IMR-90 (cell line): ENCODE results near the gene AQP9. TPM values are rescaled to one million over a fixed set of nuclear protein-coding genes. Genes with fewer than 3 reads are reported as not detected.

Source experiments
- ATAC-seq: fragments of 200-7000 bp; cut with Tn5 transposase; 2 replicates; pipeline ENCODE4 v1.9.1; 2020; ENCODE audit warnings: low read depth, mild to moderate bottlenecking, moderate library complexity
- BruUV-seq: library from RNA; stranded (reverse); fragments of 400-500 nt; replicated peaks from 2 replicates; lab custom pipeline; 2021; lab: Mats Ljungman, UMichigan
- CTCF ChIA-PET: fragments of 300-600 bp; formaldehyde crosslinking; extraction: SDS; loops from one replicate; lab custom pipeline; 2021; ENCODE audit warnings: antibody characterized with exemption; lab: Yijun Ruan, JAX
- POLR2A ChIA-PET: fragments of 300-600 bp; sonication (Branson Sonifier 250); formaldehyde crosslinking; loops from one replicate; lab custom pipeline; 2022; ENCODE audit warnings: antibody characterized with exemption; ENCODE audit not compliant: unreplicated experiment; lab: Charles Lee
- DNase-seq: peaks from one replicate; pipeline ENCODE4 v3.0.0; 2013
- H2AFZ ChIP-seq: replicated peaks from 2 replicates; pipeline ENCODE3; 2013; ENCODE audit warnings: low read length, mild to moderate bottlenecking; ENCODE audit not compliant: poor library complexity
- H2AK5ac ChIP-seq: 2 replicates; pipeline ENCODE4 v1.6.1; 2013; ENCODE audit warnings: low read depth, low read length, inconsistent platforms
- H2AK9ac ChIP-seq: replicated peaks from 2 replicates; pipeline ENCODE3; 2013; ENCODE audit warnings: mild to moderate bottlenecking, low read depth, low read length, moderate library complexity; ENCODE audit not compliant: poor library complexity
- H2BK120ac ChIP-seq: 2 replicates; pipeline ENCODE4 v1.6.1; 2013; ENCODE audit warnings: low read depth, low read length, inconsistent platforms
- H2BK15ac ChIP-seq: 3 replicates; pipeline ENCODE4 v1.6.1; 2013; ENCODE audit warnings: low read depth, low read length, inconsistent platforms
- H2BK20ac ChIP-seq: 2 replicates; pipeline ENCODE4 v1.6.1; 2013; ENCODE audit warnings: low read depth, mild to moderate bottlenecking, inconsistent platforms, low read length, moderate library complexity
- H2BK5ac ChIP-seq: 2 replicates; pipeline ENCODE4 v1.6.1; 2013; ENCODE audit warnings: mild to moderate bottlenecking, low read depth, low read length, inconsistent platforms; ENCODE audit not compliant: poor library complexity, severe bottlenecking
- H3K14ac ChIP-seq: replicated peaks from 2 replicates; pipeline ENCODE4 v1.6.1; 2013; ENCODE audit warnings: low read depth, low read length, inconsistent platforms
- H3K18ac ChIP-seq: 2 replicates; pipeline ENCODE4 v1.6.1; 2013; ENCODE audit warnings: low read depth, low read length, control low read depth
- H3K23ac ChIP-seq: 2 replicates; pipeline ENCODE4 v1.6.1; 2013; ENCODE audit warnings: low read depth, low read length, inconsistent platforms
- H3K27ac ChIP-seq: 2 replicates; pipeline ENCODE4 v1.5.1; 2013; ENCODE audit warnings: mild to moderate bottlenecking, control low read depth, low read length; ENCODE audit not compliant: insufficient read depth
- H3K27me3 ChIP-seq: 2 replicates; pipeline ENCODE4 v1.6.1; 2013; ENCODE audit warnings: low read length; ENCODE audit not compliant: control insufficient read depth, insufficient read depth
- H3K36me3 ChIP-seq: 2 replicates; pipeline ENCODE4 v1.6.1; 2013; ENCODE audit warnings: low read length, mixed read lengths; ENCODE audit not compliant: control insufficient read depth, insufficient read depth
- H3K4ac ChIP-seq: 2 replicates; pipeline ENCODE4 v1.6.1; 2013; ENCODE audit warnings: low read depth, low read length, inconsistent platforms
- H3K4me1 ChIP-seq: 2 replicates; pipeline ENCODE4 v1.6.1; 2013; ENCODE audit warnings: low read length, mixed read lengths; ENCODE audit not compliant: control insufficient read depth, insufficient read depth
- H3K4me2 ChIP-seq: 2 replicates; pipeline ENCODE4 v1.6.1; 2013; ENCODE audit warnings: low read depth, mild to moderate bottlenecking, control low read depth, low read length, moderate library complexity
- H3K4me3 ChIP-seq: 2 replicates; pipeline ENCODE4 v1.5.1; 2013; ENCODE audit warnings: low read depth, mild to moderate bottlenecking, control low read depth, low read length, moderate library complexity; ENCODE audit not compliant: insufficient read depth
- H3K56ac ChIP-seq: 2 replicates; pipeline ENCODE4 v1.6.1; 2013; ENCODE audit warnings: low read length, inconsistent platforms; ENCODE audit not compliant: insufficient read depth; ENCODE audit errors: extremely low read depth
- H3K79me1 ChIP-seq, 2 experiments: 2 replicates each; pipeline ENCODE4 v1.6.1; 2013; ENCODE audit warnings: low read length in 2 of 2, inconsistent platforms in 1 of 2, low read depth in 1 of 2
- H3K9ac ChIP-seq: 2 replicates; pipeline ENCODE4 v1.6.1; 2013; ENCODE audit warnings: low read depth, low read length, control low read depth
- H3K9me1 ChIP-seq: 2 replicates; pipeline ENCODE4 v1.6.1; 2013; ENCODE audit warnings: low read length, inconsistent platforms; ENCODE audit not compliant: insufficient read depth
- H3K9me3 ChIP-seq: 2 replicates; pipeline ENCODE4 v1.6.1; 2013; ENCODE audit warnings: low read length; ENCODE audit not compliant: control insufficient read depth, insufficient read depth
- H4K20me1 ChIP-seq: 2 replicates; pipeline ENCODE4 v1.6.1; 2013; ENCODE audit warnings: low read length, inconsistent platforms; ENCODE audit not compliant: insufficient read depth
- H4K5ac ChIP-seq: 2 replicates; pipeline ENCODE4 v1.6.1; 2013; ENCODE audit warnings: mild to moderate bottlenecking, low read depth, low read length, control low read depth
- H4K8ac ChIP-seq, 2 experiments: 2 replicates each; pipeline ENCODE4 v1.6.1; 2013; ENCODE audit warnings: low read depth in 2 of 2, low read length in 2 of 2, control low read depth in 1 of 2, inconsistent platforms in 1 of 2
- H4K91ac ChIP-seq: 2 replicates; pipeline ENCODE4 v1.6.1; 2013; ENCODE audit warnings: low read depth, low read length, inconsistent platforms; ENCODE audit not compliant: insufficient read depth
- BHLHE40 ChIP-seq: fragments of 150-350 bp; IDR thresholded peaks from 2 replicates; pipeline ENCODE4 v1.6.1; 2016; ENCODE audit warnings: mild to moderate bottlenecking, low read depth, low read length
- CEBPB ChIP-seq: IDR thresholded peaks from 2 replicates; pipeline ENCODE4 v1.6.1; 2012; ENCODE audit warnings: low read depth, low read length, improper control_type of control experiment
- MXI1 ChIP-seq: IDR thresholded peaks from 2 replicates; pipeline ENCODE4 v1.6.1; 2012; ENCODE audit warnings: low read depth, mild to moderate bottlenecking, low read length, moderate library complexity, borderline replicate concordance
- NFE2L2 ChIP-seq: fragments of 150-350 bp; IDR thresholded peaks from 2 replicates; pipeline ENCODE4 v1.6.1; 2016; ENCODE audit warnings: low read depth, mild to moderate bottlenecking, low read length
- POLR2A ChIP-seq: IDR thresholded peaks from 2 replicates; pipeline ENCODE4 v1.6.1; 2012; ENCODE audit warnings: mild to moderate bottlenecking, low read depth, low read length
- dilution Hi-C: fragments of 300-500 bp; cut with HindIII; formaldehyde crosslinking; loops from one replicate; pipeline ENCODE4 v1.14.3; 2018; ENCODE audit warnings: low sequenced_read_pairs; ENCODE audit not compliant: unreplicated experiment
- in situ Hi-C: fragments of 300-500 bp; cut with MboI; formaldehyde crosslinking; loops from 3 replicates; pipeline ENCODE4 v1.14.3; 2019; ENCODE audit warnings: low sequenced_read_pairs, inconsistent platforms, mixed read lengths
- intact Hi-C: fragments of 100-400 bp; cut with micrococcal nuclease; formaldehyde crosslinking; loops from 2 replicates; pipeline ENCODE4 v1.10.0; 2022
- polyA plus RNA-seq, 3 experiments: library from polyadenylated mRNA; depleted of rRNA; stranded (reverse); fragments of >200 nt; gene quantifications; 2 replicates each; pipeline ENCODE4 v1.2.3, GENCODE V29; 2012; ENCODE audit warnings: low replicate concordance in 1 of 3
- total RNA-seq: library from RNA; depleted of rRNA; stranded (reverse); fragments of >200 nt; gene quantifications from 2 replicates; pipeline ENCODE4 v1.2.3, GENCODE V29; 2012

AQP9 gene
- total and polyA plus RNA-seq, 2 of the 4 experiments (the other 2 are of a cell fraction) = not detected

GRCh38 chr15:58114812-58115211, 23.4 kb upstream of the AQP9 start:
- ChIA-PET CTCF (no interaction called here), POLR2A (no interaction called here)
- Histone ChIP-seq H3K56ac (no peak overlapping the region), H2BK15ac (no peak overlapping the region), H3K27ac (no peak overlapping the region), H3K4me1 (no peaks in the 10 kb centered on the region), H4K91ac (no peak overlapping the region), H3K9me3 (no peaks in the 10 kb centered on the region), H3K9ac (no peak overlapping the region), H3K27me3 (no peaks in the 10 kb centered on the region; the same call in 1 of the 2 replicates), H2AK9ac (no peak overlapping the region), H3K14ac (no peak overlapping the region), H2AFZ (no peak overlapping the region), H3K4me2 (no peak overlapping the region), H3K36me3 (no peaks in the 10 kb centered on the region), H3K4ac (no peak overlapping the region), H3K18ac (no peak overlapping the region), H3K79me1 (no peaks in the 10 kb centered on the region), H4K20me1 (no peaks in the 10 kb centered on the region), H3K4me3 (no peak overlapping the region), H4K8ac (no peak overlapping the region), H2BK20ac (no peak overlapping the region), H3K23ac (no peak overlapping the region), H3K9me1 (no peaks in the 10 kb centered on the region), H2BK5ac (no peak overlapping the region), H2AK5ac (no peak overlapping the region), H2BK120ac (no peak overlapping the region), H4K5ac (no peak overlapping the region)
- DNase-seq (no peak), ATAC-seq (no peak)
- intact Hi-C loops (no loop called here), dilution Hi-C loops (no loop called here), in situ Hi-C loops (no loop called here)
- no TSS peak for BruUV-seq
- TF ChIP-seq CEBPB (peak; percentile 46), MXI1 (no peak), BHLHE40 (no peak), NFE2L2 (no peak), POLR2A (no peak)
